Stimulated activated naive B cell treated with anti-CD40 and anti-IgM and Interleukin-4, amounts not matched to agents 10 μg/mL and 1 μg/mL and 100 μg/mL, for 72 hours (primary cell): ENCODE measurements around the gene NHSL1.
A peak's percentile ranks its signal among the peaks of the same experiment; 100 is the strongest.

Experiments used
- ATAC-seq, 2 donors: fragments of 150-1000 bp; cut with Tn5 transposase; replicated peaks; 2 replicates each; pipeline ENCODE4 v1.10.0; 2021; ENCODE audit warnings: moderate library complexity in 1 of 2
- DNase-seq: peaks from one replicate; pipeline ENCODE4 v3.0.0; 2021
- H3K27ac Mint-ChIP-seq: one replicate; pipeline ENCODE4 v1.8.0; 2022; ENCODE audit warnings: mild to moderate bottlenecking, mixed read lengths
- H3K27me3 Mint-ChIP-seq, 2 donors: one replicate each; pipeline ENCODE4 v1.8.0; 2022; ENCODE audit warnings: mixed read lengths in 2 of 2
- H3K36me3 Mint-ChIP-seq, 2 donors: one replicate each; pipeline ENCODE4 v1.8.0; 2022; ENCODE audit warnings: mixed read lengths in 2 of 2, mild to moderate bottlenecking in 1 of 2
- H3K4me1 Mint-ChIP-seq, 2 donors: one replicate each; pipeline ENCODE4 v1.8.0; 2022; ENCODE audit warnings: mixed read lengths in 2 of 2, mild to moderate bottlenecking in 1 of 2
- H3K4me3 Mint-ChIP-seq, 2 donors: one replicate each; pipeline ENCODE4 v1.8.0; 2022; ENCODE audit warnings: mild to moderate bottlenecking in 2 of 2, mixed read lengths in 2 of 2, moderate library complexity in 1 of 2
- H3K9me3 Mint-ChIP-seq, 2 donors: one replicate each; pipeline ENCODE4 v1.8.0; 2022; ENCODE audit warnings: mixed read lengths in 2 of 2, mild to moderate bottlenecking in 1 of 2

Gene NHSL1

GRCh38 chr6:138528956-138529355 is 29.7 kb upstream of the NHSL1 start:
- Mint-ChIP-seq H3K4me3 (no peak overlapping the region), H3K27ac (no peak overlapping the region), H3K27me3 (peaks cover 0 to 4% of the 10 kb centered on the region in 2 donors), H3K36me3 (no peaks in the 10 kb centered on the region), H3K4me1 (no peaks in the 10 kb centered on the region), H3K9me3 (no peaks in the 10 kb centered on the region)
- ATAC-seq = no peak
- no peak for DNase-seq

GRCh38 chr6:138528137-138528536 is 28.8 kb upstream of the NHSL1 start:
- ATAC-seq = no peak
- Mint-ChIP-seq H3K4me3 (no peak overlapping the region), H3K27ac (no peak overlapping the region), H3K36me3 (no peaks in the 10 kb centered on the region), H3K9me3 (no peaks in the 10 kb centered on the region), H3K4me1 (no peaks in the 10 kb centered on the region), H3K27me3 (peaks cover 0 to 4% of the 10 kb centered on the region in 2 donors)
- DNase-seq = no peak

DNA sequence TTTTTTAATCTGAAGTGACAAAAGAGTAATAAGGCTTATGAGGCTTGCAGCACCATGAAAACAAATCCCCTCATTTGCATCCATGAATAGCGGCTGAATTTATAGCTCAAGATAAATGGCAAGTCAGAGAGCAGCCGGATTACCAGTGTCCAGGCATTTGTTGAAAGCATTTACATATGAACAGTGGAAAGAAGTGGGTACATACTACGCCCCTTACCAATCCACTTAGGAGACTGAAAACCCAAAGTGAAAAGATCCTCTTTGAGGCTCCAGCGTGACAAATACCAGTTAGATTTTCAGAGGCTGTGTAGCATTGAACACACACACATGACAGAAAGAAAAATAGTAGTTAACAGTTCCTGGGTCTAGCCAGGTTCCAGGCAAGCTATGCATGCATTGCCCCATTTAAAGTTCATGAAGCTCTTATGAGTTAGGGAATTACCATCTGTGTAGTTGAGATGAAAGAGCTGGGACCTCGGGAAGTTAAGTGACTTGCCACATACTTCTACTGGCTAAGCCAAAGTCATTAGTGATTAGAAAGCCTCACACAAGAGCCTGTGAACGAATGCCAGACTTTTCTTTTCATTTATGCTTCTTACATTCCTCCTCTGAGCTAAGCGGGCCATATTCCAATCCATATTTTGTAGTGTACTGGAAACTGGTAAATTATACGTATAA is 28.3 kb upstream of the NHSL1 start:
- ATAC-seq (no peak), DNase-seq (no peak)
- Mint-ChIP-seq H3K27ac (no peak overlapping the region), H3K36me3 (no peaks in the 10 kb centered on the region), H3K27me3 (peaks cover 0 to 4% of the 10 kb centered on the region in 2 donors), H3K4me3 (no peak overlapping the region), H3K9me3 (no peaks in the 10 kb centered on the region), H3K4me1 (no peaks in the 10 kb centered on the region)

- no peak overlapping the region for H3K4me3 Mint-ChIP-seq
- H3K36me3 Mint-ChIP-seq = no peaks in the 10 kb centered on the region
- peaks cover 0 to 4% of the 10 kb centered on the region in 2 donors for H3K27me3 Mint-ChIP-seq
- no peak for DNase-seq
- H3K27ac Mint-ChIP-seq = no peak overlapping the region
- H3K9me3 Mint-ChIP-seq = no peaks in the 10 kb centered on the region
- ATAC-seq = no peak
- peaks cover 1 to 2% of the 10 kb centered on the region in 2 donors for H3K4me1 Mint-ChIP-seq
Measured at GRCh38 chr6:138526822-138527235, 27.5 kb upstream of the NHSL1 start.

DNA sequence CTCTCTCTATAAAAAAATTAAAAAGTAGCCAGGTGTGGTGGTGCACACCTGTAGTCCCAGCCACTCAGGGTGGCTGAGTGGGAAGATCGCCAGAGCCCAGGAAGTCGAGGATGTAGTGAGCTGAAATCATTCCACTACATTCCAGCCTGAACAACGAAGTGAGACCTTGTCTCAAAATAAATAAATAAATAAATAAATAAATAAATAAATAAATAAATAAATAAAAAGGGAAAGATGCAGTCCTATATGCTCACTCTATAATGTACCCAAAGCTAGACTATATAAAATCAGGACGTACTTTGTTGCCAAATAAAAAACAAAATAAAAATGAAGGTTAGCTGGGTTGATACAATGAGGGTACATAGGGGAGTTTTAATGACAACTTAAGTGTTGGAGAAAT is 26.1 kb upstream of the NHSL1 start:
- peaks cover 0 to 4% of the 10 kb centered on the region in 2 donors for H3K27me3 Mint-ChIP-seq

GRCh38 chr6:138524526-138524925 is 25.2 kb upstream of the NHSL1 start:
- no peak for ATAC-seq
- Mint-ChIP-seq H3K9me3 (no peaks in the 10 kb centered on the region), H3K4me1 (peaks cover 6 to 9% of the 10 kb centered on the region in 2 donors), H3K36me3 (no peaks in the 10 kb centered on the region), H3K27me3 (peaks cover 0 to 4% of the 10 kb centered on the region in 2 donors), H3K4me3 (no peak overlapping the region), H3K27ac (no peak overlapping the region)
- DNase-seq = no peak

More for the DNA sequence above, 26.1 kb upstream of the NHSL1 start:
- no peak overlapping the region for H3K4me3 Mint-ChIP-seq
- H3K9me3 Mint-ChIP-seq = no peaks in the 10 kb centered on the region
- DNase-seq = no peak
- peaks cover 6 to 9% of the 10 kb centered on the region in 2 donors for H3K4me1 Mint-ChIP-seq
- no peaks in the 10 kb centered on the region for H3K36me3 Mint-ChIP-seq
- ATAC-seq = no peak
- H3K27ac Mint-ChIP-seq = no peak overlapping the region

DNA sequence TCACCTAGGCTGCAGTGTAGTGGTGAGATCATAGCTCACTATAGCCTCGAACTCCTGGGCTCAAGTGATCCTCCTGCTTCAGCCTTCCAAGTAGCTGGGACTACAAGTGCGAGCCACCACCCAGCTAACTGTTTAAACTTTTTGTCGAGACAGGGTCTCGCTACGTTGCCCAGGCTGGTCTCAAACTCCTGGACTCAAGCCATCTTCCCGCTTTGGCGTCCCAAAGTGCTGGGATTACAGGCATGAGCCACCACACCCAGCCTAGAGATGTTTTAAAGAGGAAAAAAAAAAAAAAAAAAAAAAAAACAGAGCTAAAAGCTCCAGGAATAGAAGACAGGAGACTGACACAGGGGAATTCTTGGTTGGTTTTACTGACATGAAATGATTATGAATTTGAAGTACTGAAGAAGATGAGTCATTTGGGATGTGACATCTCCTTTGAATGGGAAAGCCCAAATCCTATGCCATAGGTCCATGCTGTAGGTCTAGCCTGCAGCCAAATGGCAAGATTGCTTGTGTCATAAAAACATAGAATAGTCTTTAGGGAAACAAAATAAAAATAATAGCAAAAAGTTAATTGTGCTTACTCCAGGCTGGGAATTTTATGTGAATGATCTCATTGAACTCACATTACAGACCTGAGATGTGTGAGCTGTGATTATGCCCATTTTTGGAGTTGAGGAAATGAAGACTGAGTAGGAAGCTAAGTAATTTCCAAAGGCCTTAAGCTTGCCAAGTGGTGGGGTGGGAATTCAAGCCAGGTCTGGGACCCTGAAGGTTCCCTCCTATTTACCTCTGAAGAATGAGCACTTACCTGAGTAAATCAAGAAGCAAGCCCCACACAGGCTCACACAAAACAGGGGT is 24.3 kb upstream of the NHSL1 start:
- H3K36me3 Mint-ChIP-seq = no peaks in the 10 kb centered on the region
- no peaks in the 10 kb centered on the region for H3K9me3 Mint-ChIP-seq
- ATAC-seq = peak in 1 of 2 donors; percentile 65
- no peak overlapping the region for H3K4me3 Mint-ChIP-seq
- no peak overlapping the region for H3K27ac Mint-ChIP-seq
- H3K4me1 Mint-ChIP-seq = peaks cover 6 to 9% of the 10 kb centered on the region in 2 donors
- DNase-seq = no peak
- peaks cover 0 to 4% of the 10 kb centered on the region in 2 donors for H3K27me3 Mint-ChIP-seq

GRCh38 chr6:138522611-138523010 is 23.3 kb upstream of the NHSL1 start:
- peaks cover 2% of the 10 kb centered on the region in 2 donors for H3K36me3 Mint-ChIP-seq
- peaks cover 3 to 6% of the 10 kb centered on the region in 2 donors for H3K27me3 Mint-ChIP-seq
- peaks cover 2 to 4% of the 10 kb centered on the region in 2 donors for H3K9me3 Mint-ChIP-seq
- no peak overlapping the region for H3K27ac Mint-ChIP-seq
- no peak overlapping the region for H3K4me3 Mint-ChIP-seq
- peaks cover 8 to 9% of the 10 kb centered on the region in 2 donors for H3K4me1 Mint-ChIP-seq
- ATAC-seq (no peak), DNase-seq (no peak)

DNA sequence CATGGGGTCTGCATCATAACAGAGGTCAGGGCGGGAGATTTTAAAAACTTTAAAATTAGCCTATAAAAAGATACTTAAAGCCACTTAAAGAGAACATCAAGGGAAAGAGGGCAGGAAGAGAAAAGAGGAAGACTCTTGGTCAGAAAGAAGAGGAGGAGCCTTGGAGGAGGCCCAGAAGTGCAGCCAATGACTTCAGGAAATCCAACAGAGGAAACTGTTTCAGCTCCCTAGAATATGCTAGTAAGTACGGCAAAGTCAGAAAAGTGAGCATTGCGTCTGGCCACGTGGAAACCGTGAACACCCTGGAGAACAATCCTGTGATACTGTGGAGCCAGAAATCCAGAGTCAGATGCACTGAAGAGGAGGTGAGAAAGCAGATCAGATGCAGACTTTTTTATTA is 22.5 kb upstream of the NHSL1 start:
- Mint-ChIP-seq H3K27me3 (peaks cover 5% of the 10 kb centered on the region in 2 donors), H3K9me3 (peaks cover 3 to 5% of the 10 kb centered on the region in 2 donors), H3K27ac (no peak overlapping the region), H3K36me3 (peaks cover 3% of the 10 kb centered on the region in 2 donors), H3K4me1 (peaks cover 8 to 9% of the 10 kb centered on the region in 2 donors), H3K4me3 (no peak overlapping the region)
- DNase-seq = no peak
- ATAC-seq = no peak

DNA sequence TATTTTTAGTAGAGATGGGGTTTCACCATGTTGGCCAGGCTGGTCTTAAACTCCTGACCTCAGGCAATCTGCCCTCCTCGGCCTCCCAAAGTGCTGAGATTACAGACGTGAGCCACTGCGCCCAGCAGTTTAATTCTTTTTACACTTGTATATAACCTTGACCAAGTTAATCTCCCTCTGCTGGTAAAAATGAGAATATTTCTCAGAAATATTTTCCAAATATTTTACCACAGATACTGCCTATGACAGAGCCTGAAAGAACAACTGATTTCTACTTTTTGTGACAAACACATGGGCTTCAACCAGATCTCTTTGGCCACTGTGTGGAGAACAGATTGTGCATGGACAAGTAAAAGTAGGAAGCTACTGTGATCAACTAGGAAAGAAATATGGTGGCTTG is 21.2 kb upstream of the NHSL1 start:
- peaks cover 3 to 5% of the 10 kb centered on the region in 2 donors for H3K27me3 Mint-ChIP-seq
- no peak overlapping the region for H3K4me3 Mint-ChIP-seq
- peaks cover 3% of the 10 kb centered on the region in 2 donors for H3K36me3 Mint-ChIP-seq
- ATAC-seq (peak; percentile 42 to 53), DNase-seq (no peak)
- peaks cover 8 to 9% of the 10 kb centered on the region in 2 donors for H3K4me1 Mint-ChIP-seq
- H3K9me3 Mint-ChIP-seq = peaks cover 3 to 5% of the 10 kb centered on the region in 2 donors
- no peak overlapping the region for H3K27ac Mint-ChIP-seq

DNA sequence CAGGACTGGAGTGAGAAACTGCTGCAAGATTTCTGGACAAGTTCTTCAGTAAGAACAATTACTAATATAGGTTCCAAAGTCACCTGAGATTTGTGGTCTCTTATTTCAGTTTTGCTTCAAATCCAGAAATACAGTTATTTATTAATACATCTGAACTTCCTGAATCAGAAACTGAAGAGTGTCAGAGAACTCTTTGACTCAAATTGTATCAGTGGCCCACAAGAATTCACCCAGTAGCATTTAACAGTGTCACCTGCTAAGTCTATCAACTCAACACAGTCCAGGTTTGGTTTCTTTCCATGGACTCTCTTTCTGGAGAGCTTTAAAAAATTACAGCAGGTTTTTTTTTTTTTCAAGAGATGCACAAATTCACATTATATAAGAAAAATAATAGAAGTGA is 18.8 kb upstream of the NHSL1 start:
- no peak overlapping the region for H3K27ac Mint-ChIP-seq
- peaks cover 8 to 9% of the 10 kb centered on the region in 2 donors for H3K4me1 Mint-ChIP-seq
- H3K4me3 Mint-ChIP-seq = no peak overlapping the region
- H3K36me3 Mint-ChIP-seq = peaks cover 3% of the 10 kb centered on the region in 2 donors
- no peak for DNase-seq
- peaks cover 3 to 5% of the 10 kb centered on the region in 2 donors for H3K27me3 Mint-ChIP-seq
- H3K9me3 Mint-ChIP-seq = peaks cover 3 to 5% of the 10 kb centered on the region in 2 donors
- peak in 1 of 2 donors; percentile 5 for ATAC-seq

GRCh38 chr6:138517635-138518034 is 18.3 kb upstream of the NHSL1 start:
- Mint-ChIP-seq H3K27ac (no peak overlapping the region), H3K36me3 (peaks cover 3% of the 10 kb centered on the region in 2 donors), H3K4me3 (no peak overlapping the region), H3K4me1 (peaks cover 8 to 9% of the 10 kb centered on the region in 2 donors), H3K9me3 (peaks cover 3 to 5% of the 10 kb centered on the region in 2 donors), H3K27me3 (peaks cover 3 to 5% of the 10 kb centered on the region in 2 donors)
- DNase-seq = peak; percentile 51
- peak; percentile 94 to 97 for ATAC-seq

DNA sequence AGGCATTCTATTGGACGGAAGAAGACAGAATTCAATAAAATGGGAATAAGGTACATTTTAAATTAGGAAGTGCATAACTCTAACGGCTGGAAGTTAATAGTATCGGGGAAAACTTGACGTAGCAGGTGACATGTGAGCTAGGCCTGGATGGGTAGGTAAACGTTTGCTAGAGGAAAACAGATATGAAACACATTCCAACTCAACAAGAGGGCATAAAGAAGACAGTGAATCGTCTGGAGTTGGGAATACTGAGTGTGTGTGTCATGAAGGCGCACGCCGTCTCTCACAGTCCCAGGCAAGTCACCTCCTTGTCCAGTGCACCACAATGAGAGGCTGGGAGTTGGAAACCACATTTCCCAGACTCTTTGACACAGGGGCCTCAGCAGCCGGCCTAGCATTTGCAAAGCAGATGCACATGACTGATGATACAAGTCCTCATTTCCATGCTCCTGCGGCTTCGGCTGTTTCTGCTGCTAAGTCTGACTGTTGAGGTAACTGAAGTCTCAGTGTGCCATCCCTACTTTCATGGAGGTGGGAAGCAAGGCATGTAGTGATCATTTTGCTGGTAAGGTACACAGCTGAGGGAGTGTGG is 16.5 kb upstream of the NHSL1 start:
- Mint-ChIP-seq H3K27ac (no peak overlapping the region), H3K9me3 (peaks cover 3 to 5% of the 10 kb centered on the region in 2 donors), H3K36me3 (peaks cover 3% of the 10 kb centered on the region in 2 donors), H3K4me1 (peaks cover 0 to 2% of the 10 kb centered on the region in 2 donors), H3K27me3 (peaks cover 8 to 10% of the 10 kb centered on the region in 2 donors), H3K4me3 (no peak overlapping the region)
- DNase-seq (no peak), ATAC-seq (no peak)

DNA sequence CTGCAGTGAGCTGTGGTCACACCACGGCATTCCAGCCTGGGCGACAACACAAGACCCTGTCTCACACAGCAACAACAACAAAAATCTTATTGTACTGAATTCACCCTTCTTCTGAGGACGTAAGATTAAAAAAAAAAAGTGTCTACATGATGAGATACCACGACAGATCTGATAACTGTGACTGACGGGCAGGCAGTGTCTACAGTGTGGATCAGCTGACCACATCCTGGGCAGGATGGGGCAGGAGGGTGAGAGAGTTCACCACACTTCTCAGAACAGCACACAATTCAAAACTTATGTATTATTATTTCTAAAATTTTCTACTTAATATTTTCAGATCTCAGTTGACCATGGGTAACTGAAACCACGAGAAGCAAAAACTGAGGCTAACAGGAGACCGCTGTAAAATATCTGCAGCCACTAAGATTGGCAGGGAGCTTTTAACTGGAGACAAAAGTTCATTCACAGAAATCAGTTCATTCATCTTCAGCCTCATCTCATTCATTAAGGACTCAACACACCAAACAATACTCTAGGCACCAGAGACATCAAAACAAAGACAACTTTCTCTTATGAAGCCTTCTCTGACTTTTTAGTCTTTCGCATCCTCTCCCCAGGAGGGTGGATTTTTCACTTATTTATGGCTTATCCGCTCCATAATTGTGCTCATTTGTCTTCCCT is 15.7 kb upstream of the NHSL1 start:
- Mint-ChIP-seq H3K4me1 (peaks cover 0 to 2% of the 10 kb centered on the region in 2 donors), H3K4me3 (no peak overlapping the region), H3K27me3 (peaks cover 8 to 10% of the 10 kb centered on the region in 2 donors), H3K9me3 (peaks cover 3 to 5% of the 10 kb centered on the region in 2 donors), H3K27ac (no peak overlapping the region), H3K36me3 (peaks cover 3% of the 10 kb centered on the region in 2 donors)
- DNase-seq = no peak
- no peak for ATAC-seq
